ENCODE measurements around the gene BEST4.
"Not testable (repeated sequence)": the region's sequence is repeated elsewhere in the genome, so short reads cannot be mapped to it uniquely, and the experiment has no call there.

DNA sequence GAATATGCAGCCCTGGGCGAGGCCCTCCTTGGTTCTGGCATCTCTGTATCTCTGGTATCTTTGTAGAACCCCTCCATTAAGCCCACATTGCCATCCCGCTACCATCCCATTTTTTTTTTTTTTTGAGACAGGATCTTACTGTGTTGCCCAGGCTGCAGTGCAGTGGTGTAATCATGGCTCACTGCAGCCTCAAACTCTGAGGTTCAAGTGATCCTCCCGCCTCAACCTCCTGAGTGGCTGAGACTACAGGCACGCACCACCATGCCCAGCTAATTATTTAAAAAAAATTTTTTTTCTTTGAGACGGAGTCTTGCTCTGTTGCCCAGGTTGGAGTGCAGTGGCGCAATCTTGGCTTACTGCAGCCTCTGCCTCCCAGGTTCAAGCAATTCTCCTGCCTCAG lies 36.4 kb upstream of the BEST4 start:
- TF ChIP-seq MXI1 (conservative IDR thresholded peaks at IDR 0.05; ENCODE audit: poor library complexity, severe bottlenecking); EP300 (conservative IDR thresholded peaks at IDR 0.05; ENCODE audit: poor library complexity, severe bottlenecking); EZH2 (IDR thresholded peaks at IDR 0.05; ENCODE audit: borderline replicate concordance, insufficient read depth, low read length, poor library complexity, severe bottlenecking): not testable (repeated sequence)
- TF ChIP-seq, protein P1, sequence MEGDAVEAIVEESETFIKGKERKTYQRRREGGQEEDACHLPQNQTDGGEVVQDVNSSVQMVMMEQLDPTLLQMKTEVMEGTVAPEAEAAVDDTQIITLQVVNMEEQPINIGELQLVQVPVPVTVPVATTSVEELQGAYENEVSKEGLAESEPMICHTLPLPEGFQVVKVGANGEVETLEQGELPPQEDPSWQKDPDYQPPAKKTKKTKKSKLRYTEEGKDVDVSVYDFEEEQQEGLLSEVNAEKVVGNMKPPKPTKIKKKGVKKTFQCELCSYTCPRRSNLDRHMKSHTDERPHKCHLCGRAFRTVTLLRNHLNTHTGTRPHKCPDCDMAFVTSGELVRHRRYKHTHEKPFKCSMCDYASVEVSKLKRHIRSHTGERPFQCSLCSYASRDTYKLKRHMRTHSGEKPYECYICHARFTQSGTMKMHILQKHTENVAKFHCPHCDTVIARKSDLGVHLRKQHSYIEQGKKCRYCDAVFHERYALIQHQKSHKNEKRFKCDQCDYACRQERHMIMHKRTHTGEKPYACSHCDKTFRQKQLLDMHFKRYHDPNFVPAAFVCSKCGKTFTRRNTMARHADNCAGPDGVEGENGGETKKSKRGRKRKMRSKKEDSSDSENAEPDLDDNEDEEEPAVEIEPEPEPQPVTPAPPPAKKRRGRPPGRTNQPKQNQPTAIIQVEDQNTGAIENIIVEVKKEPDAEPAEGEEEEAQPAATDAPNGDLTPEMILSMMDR (IDR thresholded peaks at IDR 0.05; ENCODE audit: poor library complexity, severe bottlenecking) = not testable (repeated sequence)

Data from neural cell (in vitro differentiated cells).